OCI-LY7 (cell line): Measurements from ENCODE around the gene AWAT2. TPM values are rescaled to one million over a fixed set of nuclear protein-coding genes. Genes with fewer than 3 reads are reported as not detected.

Experiments used
- BruUV-seq: library from RNA; stranded (reverse); fragments of 400-500 nt; replicated peaks from 2 replicates; lab custom pipeline; 2021; lab: Mats Ljungman, UMichigan
- CTCF ChIA-PET: fragments of 300-600 bp; sonication (Branson Sonifier 250); formaldehyde crosslinking; loops from one replicate; lab custom pipeline; 2022; ENCODE audit warnings: antibody characterized with exemption; ENCODE audit not compliant: unreplicated experiment; lab: Charles Lee
- POLR2A ChIA-PET: fragments of 300-600 bp; sonication (Branson Sonifier 250); formaldehyde crosslinking; loops from one replicate; lab custom pipeline; 2022; ENCODE audit warnings: antibody characterized with exemption; lab: Charles Lee
- DNase-seq: peaks from one replicate; pipeline ENCODE4 v3.0.0-alpha.2; 2015; ENCODE audit warnings: low spot score
- H2AFZ ChIP-seq: fragments of 200-600 bp; sonication (generic), shearing (Covaris generic); 2 replicates; pipeline ENCODE4 v1.6.1; 2014; ENCODE audit warnings: mild to moderate bottlenecking, antibody characterized with exemption, low read length, moderate library complexity
- H3K27ac ChIP-seq: fragments of 200-600 bp; sonication (generic); 2 replicates; pipeline ENCODE4 v1.5.1; 2014; ENCODE audit warnings: mixed run types, low read depth, mild to moderate bottlenecking, moderate library complexity, low read length, inconsistent platforms; ENCODE audit not compliant: poor library complexity, severe bottlenecking
- H3K36me3 ChIP-seq: fragments of 200-600 bp; sonication (generic); 2 replicates; pipeline ENCODE4 v1.6.1; 2014; ENCODE audit warnings: mild to moderate bottlenecking, antibody characterized with exemption, low read length, moderate library complexity, mixed read lengths; ENCODE audit not compliant: insufficient read depth
- H3K4me1 ChIP-seq: fragments of 200-600 bp; sonication (generic); 2 replicates; pipeline ENCODE4 v1.5.1; 2014; ENCODE audit warnings: mild to moderate bottlenecking, low read length; ENCODE audit not compliant: insufficient read depth, poor library complexity, severe bottlenecking
- H3K4me2 ChIP-seq: fragments of 200-600 bp; sonication (generic); 2 replicates; pipeline ENCODE4 v1.6.1; 2014; ENCODE audit warnings: mild to moderate bottlenecking, low read length
- H3K4me3 ChIP-seq: fragments of 200-600 bp; sonication (generic); 2 replicates; pipeline ENCODE4 v1.5.1; 2014; ENCODE audit warnings: mild to moderate bottlenecking, low read depth, low read length; ENCODE audit not compliant: poor library complexity, severe bottlenecking
- H3K79me2 ChIP-seq: fragments of 200-600 bp; sonication (generic); 2 replicates; pipeline ENCODE4 v1.6.1; 2016; ENCODE audit warnings: low read depth, mild to moderate bottlenecking, low read length, moderate library complexity, mixed read lengths; ENCODE audit not compliant: insufficient read depth
- H3K9me2 ChIP-seq: fragments of 200-600 bp; sonication (generic); 2 replicates; pipeline ENCODE4 v1.6.1; 2016; ENCODE audit warnings: mild to moderate bottlenecking, low read length, mixed read lengths; ENCODE audit not compliant: insufficient read depth
- H3K9me3 ChIP-seq: fragments of 200-600 bp; sonication (generic); 2 replicates; pipeline ENCODE4 v1.6.1; 2014; ENCODE audit warnings: mild to moderate bottlenecking, mixed run types, low read length, mixed read lengths
- H4K20me1 ChIP-seq: fragments of 200-600 bp; sonication (generic); 2 replicates; pipeline ENCODE4 v1.6.1; 2014; ENCODE audit warnings: mild to moderate bottlenecking, antibody characterized with exemption, low read length, moderate library complexity, mixed read lengths; ENCODE audit not compliant: insufficient read depth
- EZH2phosphoT487 ChIP-seq: fragments of 200-600 bp; sonication (generic); IDR thresholded peaks from 2 replicates; pipeline ENCODE4 v1.6.1; 2018; ENCODE audit warnings: low read depth, borderline replicate concordance, mild to moderate bottlenecking, mixed run types, antibody characterized with exemption, low read length, moderate library complexity, mixed read lengths
- intact Hi-C: fragments of 100-400 bp; cut with micrococcal nuclease; formaldehyde crosslinking; loops from one replicate; pipeline ENCODE4 v1.10.0; 2022; ENCODE audit not compliant: unreplicated experiment
- total RNA-seq, 2 experiments: library from RNA; depleted of rRNA in 1 of 2; stranded (reverse); fragments of >200 nt in 1 of 2; shearing (Covaris generic) in 1 of 2; gene quantifications; 2 replicates each; pipeline ENCODE4 v1.2.3, GENCODE V29; 2014 to 2022
- TF ChIP-seq, protein P1 (sequence below): fragments of 200-600 bp; sonication (generic); conservative IDR thresholded peaks from 2 replicates; pipeline ENCODE4 v1.5.1; 2014; ENCODE audit warnings: mild to moderate bottlenecking, antibody characterized with exemption, low read length, moderate library complexity, mixed read lengths

AWAT2 gene
- total RNA-seq, 2 experiments from 2014 or later = not detected

DNA sequence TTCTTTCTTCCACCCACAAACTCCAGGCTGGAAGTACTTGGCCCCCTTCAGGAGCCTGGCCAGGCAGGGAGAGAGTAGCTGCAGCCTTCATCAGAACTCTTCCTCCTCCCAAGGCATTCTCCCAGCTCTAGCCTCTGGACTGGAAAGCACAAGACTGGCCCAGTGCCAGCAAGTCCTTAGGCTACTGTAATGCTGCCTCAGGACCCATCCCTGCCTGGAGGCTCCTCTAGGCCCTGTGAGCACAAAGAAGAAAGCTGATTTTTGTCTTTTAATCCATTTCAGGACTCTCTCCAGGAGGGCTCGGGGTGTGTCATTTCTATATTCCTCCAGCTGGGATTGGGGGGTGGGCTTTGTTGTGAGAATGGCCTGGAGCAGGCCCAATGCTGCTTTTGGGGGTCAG, 10.8 kb downstream of the AWAT2 start:
- no peaks in the 10 kb centered on the region for H3K9me3 ChIP-seq
- no peak overlapping the region for H3K27ac ChIP-seq
- DNase-seq = no peak
- TF ChIP-seq, protein P1, sequence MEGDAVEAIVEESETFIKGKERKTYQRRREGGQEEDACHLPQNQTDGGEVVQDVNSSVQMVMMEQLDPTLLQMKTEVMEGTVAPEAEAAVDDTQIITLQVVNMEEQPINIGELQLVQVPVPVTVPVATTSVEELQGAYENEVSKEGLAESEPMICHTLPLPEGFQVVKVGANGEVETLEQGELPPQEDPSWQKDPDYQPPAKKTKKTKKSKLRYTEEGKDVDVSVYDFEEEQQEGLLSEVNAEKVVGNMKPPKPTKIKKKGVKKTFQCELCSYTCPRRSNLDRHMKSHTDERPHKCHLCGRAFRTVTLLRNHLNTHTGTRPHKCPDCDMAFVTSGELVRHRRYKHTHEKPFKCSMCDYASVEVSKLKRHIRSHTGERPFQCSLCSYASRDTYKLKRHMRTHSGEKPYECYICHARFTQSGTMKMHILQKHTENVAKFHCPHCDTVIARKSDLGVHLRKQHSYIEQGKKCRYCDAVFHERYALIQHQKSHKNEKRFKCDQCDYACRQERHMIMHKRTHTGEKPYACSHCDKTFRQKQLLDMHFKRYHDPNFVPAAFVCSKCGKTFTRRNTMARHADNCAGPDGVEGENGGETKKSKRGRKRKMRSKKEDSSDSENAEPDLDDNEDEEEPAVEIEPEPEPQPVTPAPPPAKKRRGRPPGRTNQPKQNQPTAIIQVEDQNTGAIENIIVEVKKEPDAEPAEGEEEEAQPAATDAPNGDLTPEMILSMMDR = no peak
- no peak for TF ChIP-seq EZH2phosphoT487
- no peaks in the 10 kb centered on the region for H4K20me1 ChIP-seq
- no peaks in the 10 kb centered on the region for H3K9me2 ChIP-seq
- no peaks in the 10 kb centered on the region for H3K79me2 ChIP-seq
- no peak overlapping the region for H3K4me3 ChIP-seq
- H3K36me3 ChIP-seq = no peaks in the 10 kb centered on the region
- no peak overlapping the region for H2AFZ ChIP-seq
- CTCF ChIA-PET = no interaction called here
- BruUV-seq = no TSS peak
- POLR2A ChIA-PET = no interaction called here
- H3K4me1 ChIP-seq = no peaks in the 10 kb centered on the region
- H3K4me2 ChIP-seq = no peak overlapping the region
- intact Hi-C loops = no loop called here

DNA sequence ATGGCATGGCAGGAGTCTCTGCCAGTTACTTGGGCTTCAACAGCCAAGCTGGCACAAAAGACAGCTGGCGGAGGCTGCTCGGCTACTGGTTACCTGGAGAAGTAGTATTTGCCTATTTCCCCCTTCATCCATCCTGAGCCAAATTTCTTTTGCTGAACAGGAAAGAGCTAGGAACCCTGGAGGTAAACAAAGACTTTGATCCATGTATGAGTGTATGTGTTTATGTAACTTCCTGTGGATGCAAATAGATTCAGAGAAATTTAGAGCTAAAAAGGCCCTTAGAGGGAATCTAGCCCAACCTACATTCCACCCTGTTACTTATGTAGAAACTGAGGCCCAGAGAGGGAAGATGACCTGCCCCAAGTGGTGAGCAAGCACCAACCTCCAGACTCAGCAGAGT, 11.2 kb downstream of the AWAT2 start:
- ChIA-PET POLR2A (no interaction called here), CTCF (no interaction called here)
- H3K9me3 ChIP-seq = no peaks in the 10 kb centered on the region
- TF ChIP-seq, protein P1 = no peak
- no peak for TF ChIP-seq EZH2phosphoT487
- H3K4me1 ChIP-seq = no peaks in the 10 kb centered on the region
- no peaks in the 10 kb centered on the region for H3K36me3 ChIP-seq
- no peaks in the 10 kb centered on the region for H3K9me2 ChIP-seq
- H3K4me2 ChIP-seq = no peak overlapping the region
- no peak overlapping the region for H2AFZ ChIP-seq
- DNase-seq = no peak
- intact Hi-C loops = no loop called here
- H3K79me2 ChIP-seq = no peaks in the 10 kb centered on the region
- no TSS peak for BruUV-seq
- no peak overlapping the region for H3K4me3 ChIP-seq
- no peak overlapping the region for H3K27ac ChIP-seq
- no peaks in the 10 kb centered on the region for H4K20me1 ChIP-seq

DNA sequence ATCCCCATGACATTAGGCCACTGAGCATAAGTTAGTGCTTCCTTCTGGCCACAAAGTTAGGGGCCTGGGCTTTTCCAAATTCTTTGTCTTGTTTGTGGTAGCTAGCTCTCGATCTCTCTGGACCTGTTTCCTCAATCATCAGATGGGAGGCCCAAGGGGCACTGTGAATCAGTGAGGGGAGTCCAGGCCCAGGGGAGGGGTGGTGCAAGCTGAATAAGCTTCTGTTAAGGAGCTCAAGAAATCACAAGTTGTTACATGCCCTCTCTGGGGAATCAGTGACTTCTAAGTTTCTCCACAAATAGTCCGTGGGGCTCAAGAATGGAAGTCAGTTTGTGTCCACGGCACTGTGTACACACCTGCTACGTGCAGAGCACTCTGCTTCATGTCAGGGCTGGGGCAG, 15.1 kb downstream of the AWAT2 start:
- DNase-seq = no peak
- intact Hi-C loops = no loop called here
- Histone ChIP-seq H3K79me2 (no peaks in the 10 kb centered on the region), H3K4me2 (no peak overlapping the region), H3K4me1 (no peaks in the 10 kb centered on the region), H3K4me3 (no peak overlapping the region), H3K9me2 (no peaks in the 10 kb centered on the region), H3K27ac (no peak overlapping the region), H4K20me1 (no peaks in the 10 kb centered on the region), H3K9me3 (no peaks in the 10 kb centered on the region), H3K36me3 (no peaks in the 10 kb centered on the region), H2AFZ (no peak overlapping the region)
- POLR2A ChIA-PET = no interaction called here
- TF ChIP-seq, protein P1 = no peak
- no peak for TF ChIP-seq EZH2phosphoT487
- BruUV-seq = no TSS peak
- CTCF ChIA-PET = no interaction called here
